ENCODE measurements around the gene EHMT1.

DNA sequence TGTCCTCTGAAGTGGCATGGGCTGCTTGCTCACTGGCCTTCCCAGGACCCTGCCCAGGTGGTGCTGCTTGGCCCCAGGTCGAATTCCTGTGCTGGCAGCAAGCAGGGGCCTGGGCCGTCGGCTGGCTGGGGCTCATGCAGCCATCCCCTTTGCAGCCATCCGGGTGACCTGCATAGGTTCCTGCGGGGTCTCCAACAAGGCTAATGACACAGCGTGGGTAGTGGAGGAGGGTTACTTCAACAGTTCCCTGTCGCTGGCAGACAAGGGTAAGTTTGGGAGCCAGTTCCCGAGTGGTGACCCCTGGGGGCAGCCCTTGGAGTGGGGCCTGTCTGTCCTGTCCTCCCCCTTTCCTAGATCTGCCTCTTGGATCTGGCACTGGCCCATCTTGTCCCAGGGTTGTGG lies 6.1 kb upstream of the EHMT1 start:
- TF ChIP-seq, protein P1, sequence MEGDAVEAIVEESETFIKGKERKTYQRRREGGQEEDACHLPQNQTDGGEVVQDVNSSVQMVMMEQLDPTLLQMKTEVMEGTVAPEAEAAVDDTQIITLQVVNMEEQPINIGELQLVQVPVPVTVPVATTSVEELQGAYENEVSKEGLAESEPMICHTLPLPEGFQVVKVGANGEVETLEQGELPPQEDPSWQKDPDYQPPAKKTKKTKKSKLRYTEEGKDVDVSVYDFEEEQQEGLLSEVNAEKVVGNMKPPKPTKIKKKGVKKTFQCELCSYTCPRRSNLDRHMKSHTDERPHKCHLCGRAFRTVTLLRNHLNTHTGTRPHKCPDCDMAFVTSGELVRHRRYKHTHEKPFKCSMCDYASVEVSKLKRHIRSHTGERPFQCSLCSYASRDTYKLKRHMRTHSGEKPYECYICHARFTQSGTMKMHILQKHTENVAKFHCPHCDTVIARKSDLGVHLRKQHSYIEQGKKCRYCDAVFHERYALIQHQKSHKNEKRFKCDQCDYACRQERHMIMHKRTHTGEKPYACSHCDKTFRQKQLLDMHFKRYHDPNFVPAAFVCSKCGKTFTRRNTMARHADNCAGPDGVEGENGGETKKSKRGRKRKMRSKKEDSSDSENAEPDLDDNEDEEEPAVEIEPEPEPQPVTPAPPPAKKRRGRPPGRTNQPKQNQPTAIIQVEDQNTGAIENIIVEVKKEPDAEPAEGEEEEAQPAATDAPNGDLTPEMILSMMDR (IDR thresholded peaks at IDR 0.05; ENCODE audit: insufficient read depth, low read length): no peak
- no peak for TF ChIP-seq GABPA (IDR thresholded peaks at IDR 0.05; ENCODE audit: low read depth)
- no peak for TF ChIP-seq POLR2AphosphoS5 (IDR thresholded peaks at IDR 0.05; ENCODE audit: low read depth)
- TF ChIP-seq, protein P2, sequence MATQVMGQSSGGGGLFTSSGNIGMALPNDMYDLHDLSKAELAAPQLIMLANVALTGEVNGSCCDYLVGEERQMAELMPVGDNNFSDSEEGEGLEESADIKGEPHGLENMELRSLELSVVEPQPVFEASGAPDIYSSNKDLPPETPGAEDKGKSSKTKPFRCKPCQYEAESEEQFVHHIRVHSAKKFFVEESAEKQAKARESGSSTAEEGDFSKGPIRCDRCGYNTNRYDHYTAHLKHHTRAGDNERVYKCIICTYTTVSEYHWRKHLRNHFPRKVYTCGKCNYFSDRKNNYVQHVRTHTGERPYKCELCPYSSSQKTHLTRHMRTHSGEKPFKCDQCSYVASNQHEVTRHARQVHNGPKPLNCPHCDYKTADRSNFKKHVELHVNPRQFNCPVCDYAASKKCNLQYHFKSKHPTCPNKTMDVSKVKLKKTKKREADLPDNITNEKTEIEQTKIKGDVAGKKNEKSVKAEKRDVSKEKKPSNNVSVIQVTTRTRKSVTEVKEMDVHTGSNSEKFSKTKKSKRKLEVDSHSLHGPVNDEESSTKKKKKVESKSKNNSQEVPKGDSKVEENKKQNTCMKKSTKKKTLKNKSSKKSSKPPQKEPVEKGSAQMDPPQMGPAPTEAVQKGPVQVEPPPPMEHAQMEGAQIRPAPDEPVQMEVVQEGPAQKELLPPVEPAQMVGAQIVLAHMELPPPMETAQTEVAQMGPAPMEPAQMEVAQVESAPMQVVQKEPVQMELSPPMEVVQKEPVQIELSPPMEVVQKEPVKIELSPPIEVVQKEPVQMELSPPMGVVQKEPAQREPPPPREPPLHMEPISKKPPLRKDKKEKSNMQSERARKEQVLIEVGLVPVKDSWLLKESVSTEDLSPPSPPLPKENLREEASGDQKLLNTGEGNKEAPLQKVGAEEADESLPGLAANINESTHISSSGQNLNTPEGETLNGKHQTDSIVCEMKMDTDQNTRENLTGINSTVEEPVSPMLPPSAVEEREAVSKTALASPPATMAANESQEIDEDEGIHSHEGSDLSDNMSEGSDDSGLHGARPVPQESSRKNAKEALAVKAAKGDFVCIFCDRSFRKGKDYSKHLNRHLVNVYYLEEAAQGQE (IDR thresholded peaks at IDR 0.05; ENCODE audit: insufficient replicate concordance, low read depth): no peak
